M059J (cell line): ENCODE data around the gene TNIK. TPM values are rescaled to one million over a fixed set of nuclear protein-coding genes. Genes with fewer than 3 reads are reported as not detected.

Source experiments
- DNase-seq: peaks from one replicate; pipeline ENCODE4 v3.0.0-alpha.2; 2012; ENCODE audit warnings: low read depth
- total RNA-seq: library from RNA; depleted of rRNA; stranded (reverse); fragments of >200 nt; shearing (Covaris generic); gene quantifications from 2 replicates; pipeline ENCODE4 v1.2.3, GENCODE V29; 2014

The TNIK gene
- total RNA-seq, 1 experiment from 2014 or later = 26.3 TPM

- DNase-seq = no peak
Observed at GRCh38 chr3:171046760-171047159, 413.4 kb downstream of the TNIK start.

- peak; percentile 52 for DNase-seq
Observed at GRCh38 chr3:171044835-171045793, 415.1 kb downstream of the TNIK start.

GRCh38 chr3:171044384-171044783, 415.8 kb downstream of the TNIK start:
- DNase-seq = no peak

- DNase-seq = no peak
Observed at GRCh38 chr3:171039674-171040073, 420.5 kb downstream of the TNIK start.

GRCh38 chr3:171038342-171038741, 421.9 kb downstream of the TNIK start:
- no peak for DNase-seq

- peak; percentile 96 for DNase-seq
Observed at GRCh38 chr3:171028779-171029232, 431.4 kb downstream of the TNIK start.

- peak; percentile 98 for DNase-seq
Observed at GRCh38 chr3:171028025-171028778, 432.0 kb downstream of the TNIK start.

- DNase-seq = no peak
Observed at GRCh38 chr3:171026597-171027293, 433.5 kb downstream of the TNIK start, which contains the start of gene SLC2A2. Gene SLC2A2, minus strand, starts transcription at chr3:171026720. Its CDS starts 50 bp downstream, at chr3:171026670.

GRCh38 chr3:171023566-171023965, 436.6 kb downstream of the TNIK start:
- no peak for DNase-seq

- DNase-seq = no peak
Observed at GRCh38 chr3:171021377-171021776, 438.8 kb downstream of the TNIK start.

GRCh38 chr3:171018156-171018935, 441.9 kb downstream of the TNIK start:
- no peak for DNase-seq

- DNase-seq = no peak
Observed at GRCh38 chr3:171013822-171014748, 446.1 kb downstream of the TNIK start.

- no peak for DNase-seq
Observed at GRCh38 chr3:171011873-171012336, 448.3 kb downstream of the TNIK start.
